WTC11 (cell line): ENCODE data around the gene VGF. TPM values are rescaled to one million over a fixed set of nuclear protein-coding genes. Genes with fewer than 3 reads are reported as not detected.
A peak's percentile ranks its signal among the peaks of the same experiment; 100 is the strongest.

Experiments
- CDX4 ChIP-seq: fragments of 250-450 bp; sonication (Bioruptor Pico); IDR thresholded peaks from 2 replicates; pipeline ENCODE4 v1.9.0; 2021; ENCODE audit warnings: moderate library complexity, mild to moderate bottlenecking, inconsistent platforms, borderline replicate concordance
- E2F4 ChIP-seq: sonication (generic); formaldehyde crosslinking; IDR thresholded peaks from 2 replicates; pipeline ENCODE4 v1.8.1; 2022; ENCODE audit warnings: low read depth, mild to moderate bottlenecking, moderate library complexity, missing genetic modification reagents, borderline replicate concordance
- ELF4 ChIP-seq: sonication (generic); formaldehyde crosslinking; IDR thresholded peaks from 2 replicates; pipeline ENCODE4 v1.8.1; 2022; ENCODE audit warnings: low read depth, mild to moderate bottlenecking, moderate library complexity, missing genetic modification reagents
- FOXK1 ChIP-seq: sonication (generic); formaldehyde crosslinking; IDR thresholded peaks from 2 replicates; pipeline ENCODE4 v1.8.0; 2022; ENCODE audit warnings: mild to moderate bottlenecking, moderate library complexity, missing genetic modification reagents
- FOXP1 ChIP-seq: sonication (generic); formaldehyde crosslinking; IDR thresholded peaks from 2 replicates; pipeline ENCODE4 v1.8.0; 2022; ENCODE audit warnings: missing genetic modification reagents, mild to moderate bottlenecking, moderate library complexity, borderline replicate concordance
- FOXP4 ChIP-seq: sonication (generic); formaldehyde crosslinking; IDR thresholded peaks from 2 replicates; pipeline ENCODE4 v1.8.0; 2022; ENCODE audit warnings: mild to moderate bottlenecking, missing genetic modification reagents
- GABPB1 ChIP-seq: sonication (generic); formaldehyde crosslinking; IDR thresholded peaks from 2 replicates; pipeline ENCODE4 v1.8.1; 2023; ENCODE audit warnings: mild to moderate bottlenecking, missing genetic modification reagents
- GRHL2 ChIP-seq: fragments of 250-450 bp; sonication (Bioruptor Pico); IDR thresholded peaks from 2 replicates; pipeline ENCODE4 v1.8.0; 2022; ENCODE audit warnings: mild to moderate bottlenecking, moderate library complexity; ENCODE audit not compliant: insufficient replicate concordance, severe bottlenecking
- GTF2I ChIP-seq: fragments of 250-450 bp; sonication (Bioruptor Pico); conservative IDR thresholded peaks from 2 replicates; pipeline ENCODE4 v1.4.0; 2021; ENCODE audit warnings: mild to moderate bottlenecking
- HMGA2 ChIP-seq: fragments of 250-450 bp; sonication (Bioruptor Pico); IDR thresholded peaks from 2 replicates; pipeline ENCODE4 v1.4.0; 2021; ENCODE audit warnings: mild to moderate bottlenecking, moderate library complexity
- IRF2 ChIP-seq: sonication (generic); formaldehyde crosslinking; IDR thresholded peaks from 2 replicates; pipeline ENCODE4 v1.8.0; 2022; ENCODE audit warnings: low read depth, missing genetic modification reagents, borderline replicate concordance
- MYBL2 ChIP-seq: sonication (generic); formaldehyde crosslinking; IDR thresholded peaks from 2 replicates; pipeline ENCODE4 v1.8.1; 2023; ENCODE audit warnings: mild to moderate bottlenecking, moderate library complexity, missing genetic modification reagents
- NFYB ChIP-seq: sonication (generic); formaldehyde crosslinking; conservative IDR thresholded peaks from 2 replicates; pipeline ENCODE4 v1.8.0; 2022; ENCODE audit warnings: low read depth, missing genetic modification reagents
- NR1H2 ChIP-seq: sonication (generic); formaldehyde crosslinking; IDR thresholded peaks from 2 replicates; pipeline ENCODE4 v1.9.0; 2021; ENCODE audit warnings: mild to moderate bottlenecking, moderate library complexity, missing genetic modification reagents
- PREB ChIP-seq: sonication (generic); formaldehyde crosslinking; IDR thresholded peaks from 2 replicates; pipeline ENCODE4 v1.8.1; 2022; ENCODE audit warnings: mild to moderate bottlenecking, missing genetic modification reagents, moderate library complexity, borderline replicate concordance
- PRRX2 ChIP-seq: fragments of 250-450 bp; sonication (Bioruptor Pico); IDR thresholded peaks from 2 replicates; pipeline ENCODE4 v1.8.0; 2021; ENCODE audit warnings: mild to moderate bottlenecking
- TCF7 ChIP-seq: sonication (generic); formaldehyde crosslinking; IDR thresholded peaks from 2 replicates; pipeline ENCODE4 v1.8.0; 2022; ENCODE audit warnings: mild to moderate bottlenecking, low read depth, missing genetic modification reagents, moderate library complexity
- ZBTB43 ChIP-seq: sonication (generic); formaldehyde crosslinking; IDR thresholded peaks from 2 replicates; pipeline ENCODE4 v1.8.1; 2023; ENCODE audit warnings: mild to moderate bottlenecking, missing genetic modification reagents
- ZMAT4 ChIP-seq: fragments of 250-450 bp; sonication (Bioruptor Pico); IDR thresholded peaks from 2 replicates; pipeline ENCODE4 v1.9.0; 2021; ENCODE audit warnings: mild to moderate bottlenecking
- ZNF232 ChIP-seq: sonication (generic); formaldehyde crosslinking; IDR thresholded peaks from 2 replicates; pipeline ENCODE4 v1.8.0; 2022; ENCODE audit warnings: mild to moderate bottlenecking, missing genetic modification reagents
- total RNA-seq: library from RNA; stranded (reverse); gene quantifications from 3 replicates; pipeline ENCODE4 v1.2.3, GENCODE V29; 2021
- TF ChIP-seq, protein P1 (sequence below): sonication (generic); formaldehyde crosslinking; IDR thresholded peaks from 2 replicates; pipeline ENCODE4 v1.8.1; 2023; ENCODE audit warnings: mild to moderate bottlenecking, missing genetic modification reagents
- TF ChIP-seq, protein P2 (sequence below): sonication (generic); formaldehyde crosslinking; IDR thresholded peaks from 2 replicates; pipeline ENCODE4 v1.8.1; 2023; ENCODE audit warnings: mild to moderate bottlenecking, missing genetic modification reagents, moderate library complexity
- TF ChIP-seq, protein P3 (sequence below): fragments of 250-450 bp; sonication (Bioruptor Pico); IDR thresholded peaks from 2 replicates; pipeline ENCODE4 v1.9.0; 2021; ENCODE audit warnings: mild to moderate bottlenecking
- TF ChIP-seq, protein P4 (sequence below): fragments of 200-600 bp; IDR thresholded peaks from 2 replicates; pipeline ENCODE4 v1.8.0; 2022; ENCODE audit warnings: antibody characterized with exemption

The VGF gene
- total RNA-seq, 1 experiment from 2014 or later: 5.2 TPM

DNA sequence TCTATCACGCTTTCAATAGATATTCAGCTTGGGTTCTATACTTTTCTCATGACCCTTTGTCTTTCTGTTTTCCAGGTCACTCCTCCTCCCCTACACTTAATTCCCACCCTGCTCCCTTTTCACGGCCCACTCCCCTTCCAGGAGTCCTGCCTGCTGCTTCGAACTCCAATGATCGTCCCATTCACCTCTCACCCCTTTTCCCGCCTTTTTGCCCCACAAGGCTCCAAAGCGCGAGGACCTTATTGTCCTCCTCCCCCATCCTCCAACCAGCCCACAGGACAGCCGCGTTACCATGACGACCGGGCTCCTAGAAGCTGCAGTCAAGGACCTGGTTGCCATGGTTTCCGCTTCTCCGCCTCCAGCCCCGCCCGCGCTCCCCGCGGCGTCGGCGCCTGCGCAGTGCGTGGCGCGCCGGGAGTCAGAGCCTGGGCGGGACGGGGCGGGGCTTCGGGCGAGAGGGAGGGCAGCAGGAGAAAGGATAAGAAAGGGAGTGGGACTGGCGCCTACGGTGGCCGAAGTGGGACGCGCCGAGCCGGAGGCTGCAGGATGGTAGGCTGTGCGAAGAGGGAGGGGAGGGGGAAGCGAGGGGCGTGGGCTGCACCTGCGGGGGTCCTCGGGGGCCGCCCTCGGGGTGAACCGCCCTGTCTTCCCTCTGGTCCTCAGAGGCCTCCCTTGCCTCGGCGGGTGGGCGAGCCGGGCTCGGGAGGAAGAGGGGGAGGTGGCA lies 11.2 kb downstream of the VGF start, which contains the start of gene AP1S1 (continued):
- TF ChIP-seq FOXK1 (CRISPR knock-in tag): peak; percentile 72; the same call in 1 of the 2 replicates
- TF ChIP-seq MYBL2 (CRISPR knock-in tag): peak; percentile 90
- peak; percentile 45; the same call in 1 of the 2 replicates for TF ChIP-seq ZNF232 (CRISPR knock-in tag)
- TF ChIP-seq ELF4: no peak
- no peak for TF ChIP-seq HMGA2
- TF ChIP-seq, protein P1, sequence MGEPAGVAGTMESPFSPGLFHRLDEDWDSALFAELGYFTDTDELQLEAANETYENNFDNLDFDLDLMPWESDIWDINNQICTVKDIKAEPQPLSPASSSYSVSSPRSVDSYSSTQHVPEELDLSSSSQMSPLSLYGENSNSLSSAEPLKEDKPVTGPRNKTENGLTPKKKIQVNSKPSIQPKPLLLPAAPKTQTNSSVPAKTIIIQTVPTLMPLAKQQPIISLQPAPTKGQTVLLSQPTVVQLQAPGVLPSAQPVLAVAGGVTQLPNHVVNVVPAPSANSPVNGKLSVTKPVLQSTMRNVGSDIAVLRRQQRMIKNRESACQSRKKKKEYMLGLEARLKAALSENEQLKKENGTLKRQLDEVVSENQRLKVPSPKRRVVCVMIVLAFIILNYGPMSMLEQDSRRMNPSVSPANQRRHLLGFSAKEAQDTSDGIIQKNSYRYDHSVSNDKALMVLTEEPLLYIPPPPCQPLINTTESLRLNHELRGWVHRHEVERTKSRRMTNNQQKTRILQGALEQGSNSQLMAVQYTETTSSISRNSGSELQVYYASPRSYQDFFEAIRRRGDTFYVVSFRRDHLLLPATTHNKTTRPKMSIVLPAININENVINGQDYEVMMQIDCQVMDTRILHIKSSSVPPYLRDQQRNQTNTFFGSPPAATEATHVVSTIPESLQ (CRISPR knock-in tag): no peak
- no peak for TF ChIP-seq GRHL2
- TF ChIP-seq ZMAT4: no peak
- peak; percentile 76 for TF ChIP-seq ZBTB43 (CRISPR knock-in tag)
- TF ChIP-seq PRRX2 (CRISPR knock-in tag): no peak
- TF ChIP-seq IRF2 (CRISPR knock-in tag): no peak
- TF ChIP-seq GABPB1 (CRISPR knock-in tag): no peak
- TF ChIP-seq GTF2I: no peak
- no peak for TF ChIP-seq E2F4 (CRISPR knock-in tag)
- TF ChIP-seq FOXP4 (CRISPR knock-in tag): peak; percentile 85
- TF ChIP-seq, protein P2, sequence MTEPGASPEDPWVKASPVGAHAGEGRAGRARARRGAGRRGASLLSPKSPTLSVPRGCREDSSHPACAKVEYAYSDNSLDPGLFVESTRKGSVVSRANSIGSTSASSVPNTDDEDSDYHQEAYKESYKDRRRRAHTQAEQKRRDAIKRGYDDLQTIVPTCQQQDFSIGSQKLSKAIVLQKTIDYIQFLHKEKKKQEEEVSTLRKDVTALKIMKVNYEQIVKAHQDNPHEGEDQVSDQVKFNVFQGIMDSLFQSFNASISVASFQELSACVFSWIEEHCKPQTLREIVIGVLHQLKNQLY (CRISPR knock-in tag): no peak
- TF ChIP-seq, protein P3, sequence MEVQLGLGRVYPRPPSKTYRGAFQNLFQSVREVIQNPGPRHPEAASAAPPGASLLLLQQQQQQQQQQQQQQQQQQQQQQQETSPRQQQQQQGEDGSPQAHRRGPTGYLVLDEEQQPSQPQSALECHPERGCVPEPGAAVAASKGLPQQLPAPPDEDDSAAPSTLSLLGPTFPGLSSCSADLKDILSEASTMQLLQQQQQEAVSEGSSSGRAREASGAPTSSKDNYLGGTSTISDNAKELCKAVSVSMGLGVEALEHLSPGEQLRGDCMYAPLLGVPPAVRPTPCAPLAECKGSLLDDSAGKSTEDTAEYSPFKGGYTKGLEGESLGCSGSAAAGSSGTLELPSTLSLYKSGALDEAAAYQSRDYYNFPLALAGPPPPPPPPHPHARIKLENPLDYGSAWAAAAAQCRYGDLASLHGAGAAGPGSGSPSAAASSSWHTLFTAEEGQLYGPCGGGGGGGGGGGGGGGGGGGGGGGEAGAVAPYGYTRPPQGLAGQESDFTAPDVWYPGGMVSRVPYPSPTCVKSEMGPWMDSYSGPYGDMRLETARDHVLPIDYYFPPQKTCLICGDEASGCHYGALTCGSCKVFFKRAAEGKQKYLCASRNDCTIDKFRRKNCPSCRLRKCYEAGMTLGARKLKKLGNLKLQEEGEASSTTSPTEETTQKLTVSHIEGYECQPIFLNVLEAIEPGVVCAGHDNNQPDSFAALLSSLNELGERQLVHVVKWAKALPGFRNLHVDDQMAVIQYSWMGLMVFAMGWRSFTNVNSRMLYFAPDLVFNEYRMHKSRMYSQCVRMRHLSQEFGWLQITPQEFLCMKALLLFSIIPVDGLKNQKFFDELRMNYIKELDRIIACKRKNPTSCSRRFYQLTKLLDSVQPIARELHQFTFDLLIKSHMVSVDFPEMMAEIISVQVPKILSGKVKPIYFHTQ: no peak
- TF ChIP-seq PREB (CRISPR knock-in tag): peak; percentile 65; the same call in 1 of the 2 replicates
- TF ChIP-seq FOXP1: peak; percentile 91
- TF ChIP-seq, protein P4, sequence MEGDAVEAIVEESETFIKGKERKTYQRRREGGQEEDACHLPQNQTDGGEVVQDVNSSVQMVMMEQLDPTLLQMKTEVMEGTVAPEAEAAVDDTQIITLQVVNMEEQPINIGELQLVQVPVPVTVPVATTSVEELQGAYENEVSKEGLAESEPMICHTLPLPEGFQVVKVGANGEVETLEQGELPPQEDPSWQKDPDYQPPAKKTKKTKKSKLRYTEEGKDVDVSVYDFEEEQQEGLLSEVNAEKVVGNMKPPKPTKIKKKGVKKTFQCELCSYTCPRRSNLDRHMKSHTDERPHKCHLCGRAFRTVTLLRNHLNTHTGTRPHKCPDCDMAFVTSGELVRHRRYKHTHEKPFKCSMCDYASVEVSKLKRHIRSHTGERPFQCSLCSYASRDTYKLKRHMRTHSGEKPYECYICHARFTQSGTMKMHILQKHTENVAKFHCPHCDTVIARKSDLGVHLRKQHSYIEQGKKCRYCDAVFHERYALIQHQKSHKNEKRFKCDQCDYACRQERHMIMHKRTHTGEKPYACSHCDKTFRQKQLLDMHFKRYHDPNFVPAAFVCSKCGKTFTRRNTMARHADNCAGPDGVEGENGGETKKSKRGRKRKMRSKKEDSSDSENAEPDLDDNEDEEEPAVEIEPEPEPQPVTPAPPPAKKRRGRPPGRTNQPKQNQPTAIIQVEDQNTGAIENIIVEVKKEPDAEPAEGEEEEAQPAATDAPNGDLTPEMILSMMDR: no peak
- TF ChIP-seq CDX4 (CRISPR knock-in tag): no peak
- no peak for TF ChIP-seq NR1H2 (CRISPR knock-in tag)
- no peak for TF ChIP-seq NFYB (CRISPR knock-in tag)
- 0 out of 2 replicates have a peak, but pooled peaks have one; percentile 18 for TF ChIP-seq TCF7 (CRISPR knock-in tag)
